GM19397 (cell line): ENCODE results near the gene TMEM129.

Experiments
- ATAC-seq: cut with Tn5 transposase; IDR thresholded peaks from one replicate; pipeline ENCODE4 v1.9.1; 2021; ENCODE audit warnings: mild to moderate bottlenecking, moderate library complexity; ENCODE audit not compliant: unreplicated experiment

The TMEM129 gene

DNA sequence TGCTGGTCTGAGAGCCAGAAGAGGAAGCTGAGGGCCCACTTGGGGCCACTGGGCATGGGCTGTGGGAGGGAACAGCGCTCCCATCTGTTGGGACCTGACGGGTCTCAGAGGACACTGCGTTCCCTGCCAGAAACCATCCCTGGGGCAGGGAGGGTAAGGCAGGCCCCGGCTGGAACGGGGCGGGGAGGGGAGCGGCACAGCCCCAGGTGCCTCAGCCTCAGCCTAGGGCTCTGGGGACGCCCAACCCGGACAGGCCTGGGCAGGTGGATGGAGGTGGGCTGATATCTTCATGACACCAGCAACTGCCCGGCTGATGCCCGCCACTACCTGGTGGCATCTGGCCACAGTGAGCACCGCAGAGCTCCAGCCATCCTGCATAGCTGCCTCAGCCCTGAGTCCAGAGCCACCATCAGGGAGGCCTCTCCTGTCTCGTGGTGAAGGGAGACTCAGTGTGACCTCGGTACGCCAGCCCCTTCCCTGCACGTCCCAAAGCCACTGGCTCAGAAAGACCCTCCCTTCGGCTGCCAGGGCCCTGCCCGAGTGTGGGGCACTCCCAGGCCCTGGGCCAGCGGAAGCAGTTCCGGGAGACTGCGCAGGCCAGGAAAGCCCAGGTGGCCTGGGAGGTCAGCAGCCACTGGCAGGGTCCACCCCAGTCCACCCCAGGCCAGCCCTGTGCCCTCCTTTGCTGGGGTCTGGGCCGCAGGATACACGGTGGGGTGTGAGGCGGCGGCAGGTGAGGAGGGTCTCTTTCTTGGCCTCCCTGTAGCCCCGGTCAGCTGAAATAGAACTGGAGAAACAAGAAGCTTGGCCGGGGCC lies 37.4 kb upstream of the TMEM129 start:
- no peak for ATAC-seq

DNA sequence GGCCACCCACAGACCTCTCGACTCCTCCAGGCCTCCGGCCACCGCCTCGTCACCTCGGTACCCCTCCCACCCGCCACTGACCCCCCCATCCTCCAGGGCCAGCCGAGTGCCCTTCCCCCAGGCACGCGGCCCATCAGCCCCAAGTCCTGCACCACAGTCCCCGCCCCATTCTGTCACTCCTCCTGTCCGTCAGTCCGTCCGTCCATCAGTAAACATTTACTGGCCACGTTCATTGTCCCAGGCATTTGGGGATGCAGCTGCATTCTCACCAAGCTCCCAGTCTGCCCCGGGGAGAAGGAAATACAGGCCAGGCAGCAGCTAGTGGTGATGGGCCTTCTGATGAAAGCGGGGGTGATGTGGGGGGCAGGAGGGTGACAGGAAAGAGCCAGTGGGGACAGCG lies 36.7 kb upstream of the TMEM129 start:
- ATAC-seq = no peak

- ATAC-seq = no peak
Observed at GRCh38 chr4:1756893-1757779, 36.0 kb upstream of the TMEM129 start.

DNA sequence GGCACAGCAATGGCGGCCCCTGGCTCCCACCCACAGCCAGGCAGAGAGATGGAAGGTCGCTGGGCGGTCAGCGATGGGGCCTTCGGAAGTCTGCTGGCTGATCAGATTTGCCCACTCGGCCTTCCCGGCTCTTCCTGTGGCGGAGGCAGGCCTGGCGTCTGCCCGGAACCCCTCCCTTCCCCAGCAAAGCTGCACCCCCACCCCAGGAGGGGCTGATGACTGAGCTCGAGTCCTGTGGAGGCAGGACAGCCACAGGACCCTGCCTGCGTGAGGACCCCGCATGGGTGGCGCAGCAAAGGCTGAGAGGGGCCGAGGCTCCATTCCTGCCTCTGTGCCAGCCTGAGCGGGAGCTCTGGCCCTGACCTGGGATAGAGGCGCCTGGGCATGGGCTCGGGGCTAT lies 35.0 kb upstream of the TMEM129 start:
- no peak for ATAC-seq

GRCh38 chr4:1755297-1755696 lies 34.2 kb upstream of the TMEM129 start:
- no peak for ATAC-seq

DNA sequence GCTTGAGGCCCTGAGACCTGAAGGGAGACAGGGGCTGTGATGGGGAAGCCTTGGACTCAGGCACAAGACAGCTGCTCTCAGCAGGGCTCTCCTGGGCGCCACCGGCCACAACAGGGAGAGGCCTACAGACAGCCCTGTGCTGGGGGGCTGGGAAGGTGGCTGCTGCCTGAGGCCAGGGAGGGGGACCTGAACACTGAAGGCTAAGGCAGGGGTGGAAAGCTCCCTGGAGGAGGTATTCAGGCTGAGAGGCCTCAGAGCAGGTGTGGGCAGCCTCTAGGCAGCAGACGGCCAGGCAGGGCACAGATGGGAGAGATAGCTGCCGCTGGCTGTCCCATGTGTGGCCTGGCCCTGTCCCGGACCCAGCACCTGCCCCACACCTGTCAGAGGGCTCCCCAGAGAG lies 33.2 kb upstream of the TMEM129 start:
- ATAC-seq = no peak

- ATAC-seq = no peak
Observed at GRCh38 chr4:1753697-1754311, 32.7 kb upstream of the TMEM129 start.

DNA sequence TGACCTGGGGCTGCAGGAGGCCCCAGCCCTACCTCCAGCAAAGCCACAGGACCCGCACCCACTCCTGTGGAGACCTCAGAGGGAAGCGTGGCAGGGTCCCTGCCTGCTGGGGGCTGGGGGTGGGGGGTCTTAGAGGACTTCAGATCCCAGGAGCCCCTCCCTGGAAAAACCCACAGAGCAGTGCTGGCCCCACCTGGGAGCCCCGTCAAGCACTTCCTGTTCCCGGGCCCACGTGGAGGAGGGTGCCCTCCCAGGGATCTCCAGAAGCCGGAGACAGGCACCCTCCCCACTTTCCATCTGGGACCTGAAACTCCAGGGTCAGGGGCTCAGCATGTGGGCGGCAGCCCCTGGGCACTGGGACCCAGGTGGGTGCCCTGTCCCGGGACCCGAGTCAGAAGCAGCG lies 32.2 kb upstream of the TMEM129 start:
- ATAC-seq = no peak

DNA sequence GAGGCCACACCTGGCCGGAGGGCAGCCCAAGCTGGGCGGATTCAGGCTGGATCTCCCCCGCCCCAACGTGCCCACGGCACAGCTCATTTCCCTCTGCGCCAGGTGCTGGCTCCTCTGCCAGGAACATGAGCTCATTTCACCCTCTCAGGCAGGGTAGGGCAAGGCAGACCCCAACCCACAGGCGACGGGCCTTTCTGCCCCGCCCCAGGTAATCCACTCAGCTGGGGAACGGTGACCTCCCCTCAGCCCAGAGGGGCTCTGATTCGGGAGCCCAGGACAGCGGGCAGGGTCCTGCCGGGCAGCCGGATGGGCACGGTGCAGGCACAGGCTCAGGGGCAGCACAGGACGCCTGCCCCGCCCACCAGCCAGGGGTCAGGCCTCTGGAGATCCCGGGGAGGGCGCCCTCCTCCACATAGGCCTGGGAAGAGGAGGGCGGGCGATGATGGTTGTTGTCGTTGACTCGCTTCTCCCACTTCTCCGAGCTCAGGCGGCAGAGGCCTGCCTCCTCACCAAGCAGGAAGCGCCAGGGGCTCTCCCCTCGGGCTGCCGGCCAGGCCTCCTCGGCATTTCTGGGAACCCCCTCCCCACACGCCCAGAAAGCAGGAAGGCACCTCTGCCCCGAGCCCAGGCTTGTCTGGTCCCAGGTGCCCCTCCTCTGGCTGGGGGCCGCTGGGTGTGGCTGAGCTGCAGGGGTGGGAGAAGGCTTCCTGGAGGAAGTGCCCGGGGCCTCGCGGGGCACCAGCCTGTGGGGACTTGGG lies 31.3 kb upstream of the TMEM129 start:
- ATAC-seq = no peak

DNA sequence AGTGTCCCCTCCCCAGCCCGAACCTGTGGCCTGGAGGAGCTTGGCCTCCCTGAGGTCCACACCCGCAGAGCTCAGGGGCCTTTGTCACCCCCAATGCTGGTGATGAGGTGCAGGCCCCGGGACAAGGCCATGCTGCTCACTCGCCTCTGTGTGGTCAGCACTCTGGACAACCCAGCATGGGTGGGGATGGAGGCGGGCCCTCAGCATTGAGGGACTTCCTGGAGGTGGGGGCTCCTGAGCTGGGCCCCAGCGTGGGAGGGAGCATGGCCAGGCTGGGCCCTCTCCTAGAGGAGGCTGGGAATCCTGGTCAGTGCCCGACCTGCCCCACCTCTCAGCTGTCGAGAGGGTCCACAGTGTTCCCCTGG lies 30.8 kb upstream of the TMEM129 start:
- no peak for ATAC-seq

- no peak for ATAC-seq
Observed at GRCh38 chr4:1751155-1751918, 30.2 kb upstream of the TMEM129 start.

DNA sequence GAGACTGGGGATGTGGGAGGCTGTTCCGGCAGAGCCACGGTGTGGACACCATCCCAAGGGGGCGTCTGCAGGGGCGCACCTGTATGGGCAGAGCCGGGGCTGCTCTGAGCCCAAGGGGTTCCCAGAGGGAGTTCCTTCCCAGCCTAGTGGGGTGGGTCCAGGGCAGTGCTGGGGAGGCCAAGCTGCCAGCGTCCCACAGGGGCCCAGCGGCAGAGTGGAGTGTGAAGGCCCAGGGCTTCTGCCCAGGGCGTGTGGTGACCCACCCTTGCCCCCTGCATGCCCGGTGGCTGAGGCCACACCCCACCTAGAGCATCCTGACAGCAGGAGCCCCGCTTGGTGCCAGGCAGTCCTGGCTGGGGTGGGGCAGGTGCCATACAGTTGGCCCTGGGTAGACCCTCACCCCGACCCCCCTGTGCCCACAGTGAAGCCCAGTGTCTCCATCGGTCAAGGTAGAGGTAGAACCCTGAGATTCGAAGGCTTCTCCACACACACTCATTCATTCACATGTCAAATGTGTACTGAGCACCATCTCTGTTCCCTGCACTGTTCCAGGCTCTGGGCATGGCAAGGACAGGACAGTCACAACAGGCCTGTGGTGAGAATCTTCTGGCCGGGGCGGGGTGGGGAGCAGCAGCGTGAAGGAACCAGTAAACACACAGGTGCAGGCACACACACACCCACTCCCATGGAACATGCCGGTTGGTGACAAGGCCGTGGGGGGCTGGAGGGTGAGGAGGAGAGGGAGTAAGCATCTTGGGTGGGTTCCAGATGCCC lies 29.4 kb upstream of the TMEM129 start:
- ATAC-seq = no peak

GRCh38 chr4:1749826-1750225 lies 28.7 kb upstream of the TMEM129 start:
- no peak for ATAC-seq

GRCh38 chr4:1749370-1749769 lies 28.2 kb upstream of the TMEM129 start:
- no peak for ATAC-seq

GRCh38 chr4:1748465-1748995 lies 27.4 kb upstream of the TMEM129 start:
- no peak for ATAC-seq

DNA sequence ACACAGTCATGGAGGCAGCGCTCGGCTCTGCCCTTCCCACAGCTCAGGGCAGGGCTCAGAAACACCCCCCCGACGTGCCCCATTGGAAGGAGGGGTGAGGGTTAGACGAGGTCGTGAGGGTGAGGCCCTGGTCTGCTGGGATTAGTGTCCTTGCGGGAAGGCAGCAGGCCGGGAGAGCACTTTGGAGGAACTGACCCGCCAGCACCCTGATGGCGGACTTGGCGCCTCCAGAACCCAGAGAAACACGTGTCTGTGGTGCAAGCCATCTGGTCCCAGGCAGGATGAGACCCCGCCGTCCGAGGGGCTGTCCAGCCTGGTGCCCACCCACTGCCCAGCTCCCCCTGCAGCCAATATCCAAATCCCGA lies 26.5 kb upstream of the TMEM129 start:
- ATAC-seq = no peak

DNA sequence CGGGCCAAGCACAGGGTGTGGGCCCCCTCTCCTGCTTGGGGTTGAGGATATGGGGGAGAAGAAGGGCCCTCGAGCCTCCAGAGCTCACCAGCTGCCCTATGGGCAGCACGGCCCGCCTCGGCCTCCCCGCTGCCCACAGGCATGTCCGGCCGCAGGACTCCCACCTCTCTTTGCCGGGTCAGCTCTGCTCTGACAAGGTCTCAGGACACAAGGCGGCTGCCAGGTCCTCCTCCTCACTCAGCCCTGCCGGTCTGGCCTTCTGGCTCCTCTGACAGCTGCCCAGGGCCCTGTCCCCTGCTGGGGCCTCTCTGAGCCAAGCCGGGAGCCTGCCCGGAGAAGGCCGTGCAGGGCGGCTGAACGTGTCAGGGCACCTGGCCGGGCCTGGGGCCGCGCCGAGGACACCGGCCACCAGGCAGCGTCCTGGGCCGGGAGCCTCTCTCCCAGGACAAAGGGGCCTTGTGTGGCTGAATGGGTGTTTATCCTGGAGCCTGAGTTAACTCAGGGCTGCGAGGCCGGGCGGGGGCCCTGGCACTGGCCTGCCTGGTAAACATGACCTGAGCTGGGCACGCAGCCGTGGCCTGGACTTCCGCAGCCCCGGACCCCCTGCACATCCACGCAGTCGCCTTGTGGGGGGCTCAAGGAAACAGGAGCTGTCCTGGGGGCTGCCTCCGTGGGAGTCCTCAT lies 25.9 kb upstream of the TMEM129 start:
- ATAC-seq = no peak

DNA sequence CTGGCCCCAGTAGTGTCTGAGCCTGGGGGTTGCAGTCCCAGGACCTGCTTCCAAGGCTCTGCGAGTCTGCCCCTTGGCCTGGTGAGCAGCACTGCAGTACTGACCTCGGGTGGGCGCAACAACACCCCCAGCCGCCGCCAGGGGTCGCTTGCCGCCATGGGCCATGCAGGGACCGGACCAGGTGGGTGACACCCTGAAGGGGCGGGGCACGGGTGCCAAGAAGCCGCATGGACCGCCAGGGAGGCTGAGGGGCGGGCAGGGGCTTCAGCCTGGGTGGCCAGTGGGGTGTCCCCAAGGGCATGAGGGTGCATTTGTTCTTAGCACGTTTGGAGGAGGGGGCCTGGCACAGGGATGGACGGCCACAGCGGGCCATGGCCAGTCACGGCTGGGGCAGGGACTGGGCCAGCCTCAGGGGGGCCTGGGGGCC lies 25.2 kb upstream of the TMEM129 start:
- ATAC-seq = no peak

DNA sequence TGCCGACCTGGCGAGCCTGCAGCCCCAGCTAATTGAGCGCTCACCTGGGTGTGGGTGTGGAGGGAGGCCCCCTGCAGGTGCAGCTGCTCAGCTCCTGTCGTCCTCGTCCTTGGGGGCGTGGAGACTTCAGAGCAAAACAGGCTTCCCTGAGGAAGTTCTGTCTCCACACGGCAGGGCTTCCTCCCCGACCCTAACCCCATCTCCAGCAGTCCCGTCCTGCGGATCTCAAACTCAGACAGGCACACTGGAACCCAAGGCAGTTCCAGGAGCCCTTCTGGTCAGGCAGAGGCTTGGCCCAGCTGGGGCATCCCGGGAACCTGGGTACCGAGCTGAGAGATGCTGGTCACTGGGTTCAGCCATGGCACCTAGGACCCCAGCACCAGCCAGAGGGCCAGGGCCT lies 24.6 kb upstream of the TMEM129 start:
- ATAC-seq = no peak
